Measurements from ENCODE around the gene CDKN1C. TPM values are rescaled to one million over a fixed set of nuclear protein-coding genes. Genes with fewer than 3 reads are reported as not detected.

CDKN1C gene
- total RNA-seq, 1 experiment from 2014 or later = 15.4 TPM

DNA sequence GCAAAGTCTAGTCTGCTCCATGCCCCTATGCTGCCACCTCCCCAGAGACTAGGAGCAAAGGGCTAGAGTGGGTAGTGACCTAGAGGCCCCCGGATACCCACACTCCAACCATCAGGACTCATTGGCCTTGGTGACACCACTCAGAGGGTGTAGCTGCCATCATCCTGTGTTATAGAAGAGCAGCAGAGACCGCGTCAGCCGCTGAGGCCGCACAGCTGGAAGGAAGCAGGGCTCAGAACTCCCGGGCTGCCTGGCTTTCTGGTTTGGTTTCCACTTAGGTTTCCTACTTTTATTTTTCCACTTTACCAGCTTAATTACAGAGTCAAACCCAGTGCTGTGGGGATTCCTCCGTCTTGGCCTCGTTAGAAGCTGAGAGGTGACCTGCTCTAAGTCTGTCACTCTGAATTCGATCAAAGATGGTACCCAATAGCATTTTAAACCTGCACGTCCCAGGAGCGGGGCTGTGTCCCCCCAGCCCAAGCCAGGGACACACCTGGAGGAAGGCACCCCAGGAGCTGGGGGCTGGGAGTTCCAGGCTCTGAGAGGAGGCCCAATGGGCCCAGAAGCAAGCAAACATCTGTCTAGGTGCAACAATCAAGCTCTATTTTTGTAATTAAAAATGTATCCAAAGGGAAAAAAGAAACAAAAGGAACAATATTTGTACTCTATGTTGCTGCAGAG is 2.1 kb upstream of the CDKN1C start:
- no peak overlapping the region for H3K4ac ChIP-seq (ENCODE audit: low read depth, low read length)

More for the DNA sequence above, 2.1 kb upstream of the CDKN1C start:
- Mint-ChIP-seq H3K27ac (no peak overlapping the region), H3K36me3 (ENCODE audit: insufficient read depth in 1 of 3, low read depth in 3 of 3) (peaks cover 0 to 6% (median 5%) of the 10 kb centered on the region in 3 experiments; a peak in 3 of 7 replicates), H3K27me3 (ENCODE audit: low read depth) (peaks cover 60% of the 10 kb centered on the region), H3K4me3 (no peak overlapping the region), H3K4me1 (peaks cover 28 to 32% of the 10 kb centered on the region in 2 experiments), H3K9me3 (no peaks in the 10 kb centered on the region)
- H2BK12ac ChIP-seq (ENCODE audit: insufficient read length, low read depth, low read length) = no peak overlapping the region
- no peaks in the 10 kb centered on the region for H3K9me3 ChIP-seq (ENCODE audit: control insufficient read depth, low read depth, low read length)
- H4K20me1 ChIP-seq (ENCODE audit: control insufficient read depth, insufficient read depth, insufficient read length) = no peaks in the 10 kb centered on the region
- no peak overlapping the region for H3K27ac ChIP-seq (ENCODE audit: insufficient read length, low read depth, low read length)
- H2AFZ ChIP-seq (ENCODE audit: low read length) = no peak overlapping the region
- no peak overlapping the region for H2BK20ac ChIP-seq (ENCODE audit: low read depth, low read length, poor library complexity, severe bottlenecking)
- H3K4me1 ChIP-seq (ENCODE audit: insufficient read depth, low read length) = no peaks in the 10 kb centered on the region; the same call in 1 of the 2 replicates
- WGBS (ENCODE audit: extremely low coverage, insufficient read length, low lambda C conversion rate) = no CpG with 5 or more reads among the region's 11 CpGs
- H2BK5ac ChIP-seq (ENCODE audit: insufficient read length, low read length) = no peak overlapping the region
- no peak overlapping the region for H3K56ac ChIP-seq (ENCODE audit: insufficient read length, low read depth, low read length)
- H4K5ac ChIP-seq (ENCODE audit: insufficient read length, low read depth, low read length) = no peak overlapping the region
- no peak overlapping the region for H2BK120ac ChIP-seq (ENCODE audit: low read depth, low read length, poor library complexity, severe bottlenecking)
- H3K18ac ChIP-seq (ENCODE audit: insufficient read length, low read depth, low read length) = no peak overlapping the region
- no peaks in the 10 kb centered on the region for H3K79me2 ChIP-seq (ENCODE audit: insufficient read depth, low read length)
- no peak overlapping the region for H3K23ac ChIP-seq (ENCODE audit: insufficient read length, low read depth, low read length)
- TF ChIP-seq, protein P1, sequence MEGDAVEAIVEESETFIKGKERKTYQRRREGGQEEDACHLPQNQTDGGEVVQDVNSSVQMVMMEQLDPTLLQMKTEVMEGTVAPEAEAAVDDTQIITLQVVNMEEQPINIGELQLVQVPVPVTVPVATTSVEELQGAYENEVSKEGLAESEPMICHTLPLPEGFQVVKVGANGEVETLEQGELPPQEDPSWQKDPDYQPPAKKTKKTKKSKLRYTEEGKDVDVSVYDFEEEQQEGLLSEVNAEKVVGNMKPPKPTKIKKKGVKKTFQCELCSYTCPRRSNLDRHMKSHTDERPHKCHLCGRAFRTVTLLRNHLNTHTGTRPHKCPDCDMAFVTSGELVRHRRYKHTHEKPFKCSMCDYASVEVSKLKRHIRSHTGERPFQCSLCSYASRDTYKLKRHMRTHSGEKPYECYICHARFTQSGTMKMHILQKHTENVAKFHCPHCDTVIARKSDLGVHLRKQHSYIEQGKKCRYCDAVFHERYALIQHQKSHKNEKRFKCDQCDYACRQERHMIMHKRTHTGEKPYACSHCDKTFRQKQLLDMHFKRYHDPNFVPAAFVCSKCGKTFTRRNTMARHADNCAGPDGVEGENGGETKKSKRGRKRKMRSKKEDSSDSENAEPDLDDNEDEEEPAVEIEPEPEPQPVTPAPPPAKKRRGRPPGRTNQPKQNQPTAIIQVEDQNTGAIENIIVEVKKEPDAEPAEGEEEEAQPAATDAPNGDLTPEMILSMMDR (conservative IDR thresholded peaks at IDR 0.05) = no peak
- H3K9ac ChIP-seq (ENCODE audit: extremely low read depth, insufficient read length, low read length) = no peak overlapping the region
- H3T11ph ChIP-seq (ENCODE audit: low read length) = no peak overlapping the region
- peaks cover 2% of the 10 kb centered on the region; the same call in 1 of the 2 replicates for H3K27me3 ChIP-seq (ENCODE audit: insufficient read depth, low read length)
- DNase-seq = no peak
- H4K8ac ChIP-seq (replicated peaks; ENCODE audit: insufficient read length, low read depth, low read length) = no peak overlapping the region
- H3K79me1 ChIP-seq (ENCODE audit: insufficient read depth, low read depth, low read length, poor library complexity, severe bottlenecking) = no peaks in the 10 kb centered on the region
- no peak overlapping the region for H4K91ac ChIP-seq (ENCODE audit: insufficient read length, low read depth, low read length)
- H3K4me2 ChIP-seq (ENCODE audit: insufficient read depth, insufficient read length, low read length) = no peak overlapping the region
- H2AK5ac ChIP-seq (ENCODE audit: insufficient read length, low read length) = no peak overlapping the region
- no peak overlapping the region for H2BK15ac ChIP-seq (ENCODE audit: low read depth, low read length)
- H3K23me2 ChIP-seq (ENCODE audit: insufficient read length, low read depth, low read length, poor library complexity, severe bottlenecking) = no peaks in the 10 kb centered on the region
- no peak overlapping the region for H3K14ac ChIP-seq (ENCODE audit: insufficient read depth, low read length)
